WI38 (cell line): Measurements from ENCODE around the gene PDE4D.

Experiments
- H3K4me3 ChIP-seq: 2 replicates; pipeline ENCODE4 v1.5.1; 2011; ENCODE audit warnings: low read depth, mild to moderate bottlenecking, control low read depth, low read length
- CTCF ChIP-seq: IDR thresholded peaks from 2 replicates; pipeline ENCODE4 v1.5.1; 2012; ENCODE audit warnings: low read depth, mild to moderate bottlenecking, control low read depth, low read length

The PDE4D gene

DNA sequence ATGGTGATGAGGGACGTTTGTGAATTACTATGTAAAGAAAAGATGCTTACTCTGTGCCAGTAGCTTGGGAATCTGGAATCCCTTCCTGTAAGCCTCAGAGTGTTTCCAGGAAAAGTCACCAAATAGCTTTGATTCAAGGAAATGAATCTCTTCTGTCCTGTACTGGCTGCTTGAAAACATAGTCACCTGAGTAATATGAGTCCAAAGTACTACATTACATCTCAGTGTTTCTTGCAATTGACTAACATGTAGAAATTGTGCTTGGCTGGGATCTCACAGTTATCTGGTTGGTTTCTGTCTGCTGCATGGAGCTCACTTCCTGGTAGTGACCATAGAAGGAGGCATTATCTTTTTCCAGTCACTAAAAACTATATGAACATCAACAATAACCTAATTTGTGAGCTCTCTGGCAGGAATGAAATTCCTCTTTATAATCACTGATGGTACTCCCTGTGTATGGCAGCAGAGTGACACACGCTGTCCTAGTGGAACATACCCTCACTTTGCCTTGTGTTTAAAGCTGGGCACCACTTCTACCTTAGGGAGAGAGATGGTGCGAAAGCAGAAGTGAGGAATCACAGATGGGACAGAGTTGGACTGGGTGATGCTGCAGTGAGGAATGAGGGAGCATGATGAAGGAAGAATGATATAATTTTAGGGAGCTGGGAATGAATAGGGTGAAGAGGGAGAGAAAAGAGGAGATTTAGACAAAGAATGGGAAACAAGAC lies 742.2 kb downstream of the PDE4D start:
- H3K4me3 ChIP-seq: no peak overlapping the region
- TF ChIP-seq CTCF: no peak

- no peak for TF ChIP-seq CTCF
- H3K4me3 ChIP-seq: no peak overlapping the region
These were observed 743.7 kb downstream of the PDE4D start for GRCh38 chr5:59149827-59150226.

DNA sequence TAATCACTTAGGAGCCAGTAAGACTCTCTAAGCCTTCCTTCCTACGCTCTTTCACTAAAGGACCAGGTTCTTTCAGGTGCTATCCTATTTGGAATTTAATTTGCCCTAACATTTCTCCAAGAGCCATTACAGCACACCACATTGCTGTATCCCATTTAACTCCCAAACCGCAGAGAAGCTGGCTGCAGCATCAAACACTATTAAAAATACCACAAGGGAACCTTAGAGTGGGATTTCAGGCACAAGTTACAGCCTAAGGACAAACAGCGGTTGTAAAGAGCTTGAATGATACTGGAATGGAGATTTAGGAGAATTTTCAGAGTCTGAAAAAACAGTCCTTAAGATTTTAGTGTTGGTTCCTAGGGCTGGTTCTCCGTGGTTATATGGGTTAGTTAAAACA lies 744.3 kb downstream of the PDE4D start:
- H3K4me3 ChIP-seq: no peak overlapping the region
- TF ChIP-seq CTCF: no peak

GRCh38 chr5:59146729-59147128 lies 746.8 kb downstream of the PDE4D start:
- no peak for TF ChIP-seq CTCF
- H3K4me3 ChIP-seq: no peak overlapping the region

GRCh38 chr5:59143926-59144333 lies 749.6 kb downstream of the PDE4D start:
- no peak overlapping the region for H3K4me3 ChIP-seq
- no peak for TF ChIP-seq CTCF

- H3K4me3 ChIP-seq: no peak overlapping the region
- TF ChIP-seq CTCF: no peak
These were observed 750.6 kb downstream of the PDE4D start for GRCh38 chr5:59142927-59143326.

GRCh38 chr5:59142138-59142537 lies 751.4 kb downstream of the PDE4D start:
- H3K4me3 ChIP-seq: no peak overlapping the region
- no peak for TF ChIP-seq CTCF
